NOMO-1 treated with dmso at 0.1 percent for 144 hours (cell line): ENCODE measurements around the gene LAMTOR2.
"Not testable (repeated sequence)": the region's sequence is repeated elsewhere in the genome, so short reads cannot be mapped to it uniquely, and the experiment has no call there.

Experiments
- DNase-seq: peaks from one replicate; lab custom pipeline; 2025; ENCODE audit not compliant: unreplicated experiment; lab: John Stamatoyannopoulos, UW

The LAMTOR2 gene

GRCh38 chr1:156051011-156051725 lies 3.4 kb upstream of the LAMTOR2 start:
- no peak for DNase-seq

- DNase-seq = peak; percentile 18
Measured at GRCh38 chr1:156052862-156053767, 1.5 kb upstream of the LAMTOR2 start.

GRCh38 chr1:156053768-156054499 lies 648 bp upstream of the LAMTOR2 start, which contains the start of gene UBQLN4:
TSS of gene UBQLN4 (minus strand) at chr1:156053798. CDS start at chr1:156053701, 97 bp downstream.
- peak; percentile 69 for DNase-seq

- DNase-seq = no peak
Measured at GRCh38 chr1:156055281-156056048, 883 bp downstream of the LAMTOR2 start.

GRCh38 chr1:156056326-156056849 lies 1.8 kb downstream of the LAMTOR2 start:
- DNase-seq = no peak

- DNase-seq = no peak
Measured at GRCh38 chr1:156060937-156061636, 6.5 kb downstream of the LAMTOR2 start, which contains the start of gene RAB25. TSS of gene RAB25 (plus strand) at chr1:156061160. CDS start at chr1:156061401, 241 bp downstream.

GRCh38 chr1:156062189-156062588 lies 7.6 kb downstream of the LAMTOR2 start:
- no peak for DNase-seq

- DNase-seq = no peak
Measured at GRCh38 chr1:156063997-156064285, 9.4 kb downstream of the LAMTOR2 start.

- DNase-seq = no peak
Measured at GRCh38 chr1:156064615-156065014, 10.0 kb downstream of the LAMTOR2 start.

GRCh38 chr1:156065212-156065611 lies 10.6 kb downstream of the LAMTOR2 start:
- no peak for DNase-seq

GRCh38 chr1:156065871-156066270 lies 11.3 kb downstream of the LAMTOR2 start:
- no peak for DNase-seq

- DNase-seq = no peak
Measured at GRCh38 chr1:156067262-156067661, 12.7 kb downstream of the LAMTOR2 start.

- no peak for DNase-seq
Measured at GRCh38 chr1:156069490-156070455, 15.2 kb downstream of the LAMTOR2 start.

GRCh38 chr1:156070548-156070947 lies 16.0 kb downstream of the LAMTOR2 start:
- no peak for DNase-seq

- DNase-seq = not testable (repeated sequence)
Measured at GRCh38 chr1:156071332-156071816, 16.8 kb downstream of the LAMTOR2 start.

GRCh38 chr1:156072251-156072650 lies 17.7 kb downstream of the LAMTOR2 start:
- no peak for DNase-seq

- no peak for DNase-seq
Measured at GRCh38 chr1:156073110-156073687, 18.6 kb downstream of the LAMTOR2 start.

- DNase-seq = no peak
Measured at GRCh38 chr1:156073740-156074139, 19.2 kb downstream of the LAMTOR2 start.
